ENCODE measurements around the gene GUCY1A2. TPM values are rescaled to one million over a fixed set of nuclear protein-coding genes. Genes with fewer than 3 reads are reported as not detected.

Gene GUCY1A2
- polyA plus RNA-seq, 3 donors, result not detected

GRCh38 chr11:106961048-106961447 lies 57.2 kb downstream of the GUCY1A2 start:
- H3K9ac ChIP-seq (ENCODE audit: insufficient read depth, low read length, poor library complexity, severe bottlenecking), result no peak overlapping the region
- H3K4me2 ChIP-seq (replicated peaks; ENCODE audit: extremely low read depth, low read length, poor library complexity, severe bottlenecking), result no peak overlapping the region
- Mint-ChIP-seq H3K36me3 (no peaks in the 10 kb centered on the region), H3K27me3 (ENCODE audit: low read depth in 3 of 3) (peaks cover 0 to 2% (median 0%) of the 10 kb centered on the region in 3 donors), H3K4me3 (no peak overlapping the region), H3K4me1 (no peaks in the 10 kb centered on the region), H3K9me3 (peaks cover 0 to 12% (median 7%) of the 10 kb centered on the region in 7 donors), H3K27ac (no peak overlapping the region)
- no CpG with 5 or more reads among the region's 1 CpG for WGBS (ENCODE audit: insufficient coverage)
- H3K36me3 ChIP-seq (replicated peaks in 1 of 2; ENCODE audit: control insufficient read depth in 1 of 2, insufficient read depth in 2 of 2, low read length in 2 of 2), result no peaks in the 10 kb centered on the region
- H3K4me3 ChIP-seq (replicated peaks in 1 of 3; ENCODE audit: low read depth in 2 of 3, low read length in 3 of 3), result no peak overlapping the region
- no peaks in the 10 kb centered on the region for H4K20me1 ChIP-seq (ENCODE audit: insufficient read depth, low read length)
- H3K4me1 ChIP-seq (ENCODE audit: control insufficient read depth in 1 of 2, insufficient read depth in 2 of 2, low read length in 2 of 2), result no peaks in the 10 kb centered on the region
- H3K27me3 ChIP-seq (ENCODE audit: control insufficient read depth in 2 of 2, insufficient read depth in 2 of 2, low read length in 2 of 2), result no peaks in the 10 kb centered on the region
- no peak for TF ChIP-seq CTCF (IDR thresholded peaks at IDR 0.05)
- peaks cover 10 to 12% of the 10 kb centered on the region in 2 donors for H3K9me3 ChIP-seq (replicated peaks in 1 of 2; ENCODE audit: control insufficient read depth in 1 of 2, insufficient read depth in 1 of 2, low read length in 2 of 2)
- H3K79me2 ChIP-seq (ENCODE audit: insufficient read depth, low read length), result no peaks in the 10 kb centered on the region
- H2AFZ ChIP-seq (ENCODE audit: insufficient read depth, low read depth, low read length, poor library complexity, severe bottlenecking), result no peak overlapping the region
- no peak overlapping the region for H3K27ac ChIP-seq (ENCODE audit: low read depth in 1 of 2, low read length in 2 of 2)
- DNase-seq, result no peak
- intact Hi-C loops (cut with micrococcal nuclease), result no loop called here

GRCh38 chr11:106959800-106960199 lies 58.5 kb downstream of the GUCY1A2 start:
- Histone ChIP-seq H3K4me2 (replicated peaks; ENCODE audit: extremely low read depth, low read length, poor library complexity, severe bottlenecking) (no peak overlapping the region), H3K9ac (ENCODE audit: insufficient read depth, low read length, poor library complexity, severe bottlenecking) (no peak overlapping the region), H3K9me3 (replicated peaks in 1 of 2; ENCODE audit: control insufficient read depth in 1 of 2, insufficient read depth in 1 of 2, low read length in 2 of 2) (peaks cover 10 to 12% of the 10 kb centered on the region in 2 donors), H3K27ac (ENCODE audit: low read depth in 1 of 2, low read length in 2 of 2) (no peak overlapping the region), H3K36me3 (replicated peaks in 1 of 2; ENCODE audit: control insufficient read depth in 1 of 2, insufficient read depth in 2 of 2, low read length in 2 of 2) (no peaks in the 10 kb centered on the region), H2AFZ (ENCODE audit: insufficient read depth, low read depth, low read length, poor library complexity, severe bottlenecking) (no peak overlapping the region), H3K4me3 (replicated peaks in 1 of 3; ENCODE audit: low read depth in 2 of 3, low read length in 3 of 3) (no peak overlapping the region), H3K4me1 (ENCODE audit: control insufficient read depth in 1 of 2, insufficient read depth in 2 of 2, low read length in 2 of 2) (no peaks in the 10 kb centered on the region), H3K79me2 (ENCODE audit: insufficient read depth, low read length) (no peaks in the 10 kb centered on the region), H3K27me3 (ENCODE audit: control insufficient read depth in 2 of 2, insufficient read depth in 2 of 2, low read length in 2 of 2) (no peaks in the 10 kb centered on the region), H4K20me1 (ENCODE audit: insufficient read depth, low read length) (no peaks in the 10 kb centered on the region)
- intact Hi-C loops (cut with micrococcal nuclease), result no loop called here
- DNase-seq, result no peak
- WGBS (ENCODE audit: insufficient coverage), result no CpG with 5 or more reads among the region's 1 CpG
- Mint-ChIP-seq H3K27ac (no peak overlapping the region), H3K36me3 (no peaks in the 10 kb centered on the region), H3K4me3 (no peak overlapping the region), H3K27me3 (ENCODE audit: low read depth in 3 of 3) (peaks cover 0 to 2% (median 0%) of the 10 kb centered on the region in 3 donors), H3K4me1 (no peaks in the 10 kb centered on the region), H3K9me3 (peaks cover 0 to 14% (median 7%) of the 10 kb centered on the region in 7 donors)
- no peak for TF ChIP-seq CTCF (IDR thresholded peaks at IDR 0.05)

Measured in CD14-positive monocyte (primary cell).